LHCN-M2 (cell line): ENCODE measurements around the gene KCP. TPM values are rescaled to one million over a fixed set of nuclear protein-coding genes. Genes with fewer than 3 reads are reported as not detected.
"Not testable (repeated sequence)": the region's sequence is repeated elsewhere in the genome, so short reads cannot be mapped to it uniquely, and the experiment has no call there.

Experiments used
- DNase-seq: peaks from one replicate; pipeline ENCODE4 v3.0.0-alpha.2; 2012; ENCODE audit warnings: low read depth
- total RNA-seq: library from RNA; depleted of rRNA; stranded (reverse); fragments of >200 nt; gene quantifications from 2 replicates; pipeline ENCODE4 v1.2.3, GENCODE V29; 2014

Gene KCP
- total RNA-seq, 1 experiment from 2014 or later: not detected

DNA sequence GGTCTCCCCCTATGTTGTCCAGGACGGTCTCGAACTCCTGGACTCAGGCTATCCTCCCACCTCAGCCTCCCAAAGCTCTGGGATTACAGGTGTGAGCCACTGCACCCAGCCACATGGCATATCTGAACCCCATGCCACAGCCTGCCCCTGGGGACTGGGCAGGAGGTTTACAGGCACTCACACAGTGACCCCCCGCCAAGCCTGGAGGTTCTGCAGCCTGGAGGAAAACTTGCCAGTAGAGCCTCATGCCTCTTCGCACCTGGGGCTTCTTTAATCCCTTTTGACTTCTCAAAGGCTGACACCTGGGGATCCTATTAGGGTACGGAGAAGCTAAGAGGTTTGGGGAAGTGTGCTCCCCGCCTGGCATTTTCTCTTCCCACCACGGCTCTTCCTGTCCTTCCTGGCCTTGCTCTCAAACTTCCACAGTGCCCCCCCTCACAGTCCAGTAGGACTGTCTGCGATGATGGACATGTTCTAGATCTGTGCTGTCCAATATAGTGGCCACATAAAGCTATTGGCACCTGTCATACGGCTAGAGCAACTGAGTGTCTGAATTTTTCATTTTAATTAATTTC, 11.4 kb upstream of the KCP start:
- no peak for DNase-seq

DNA sequence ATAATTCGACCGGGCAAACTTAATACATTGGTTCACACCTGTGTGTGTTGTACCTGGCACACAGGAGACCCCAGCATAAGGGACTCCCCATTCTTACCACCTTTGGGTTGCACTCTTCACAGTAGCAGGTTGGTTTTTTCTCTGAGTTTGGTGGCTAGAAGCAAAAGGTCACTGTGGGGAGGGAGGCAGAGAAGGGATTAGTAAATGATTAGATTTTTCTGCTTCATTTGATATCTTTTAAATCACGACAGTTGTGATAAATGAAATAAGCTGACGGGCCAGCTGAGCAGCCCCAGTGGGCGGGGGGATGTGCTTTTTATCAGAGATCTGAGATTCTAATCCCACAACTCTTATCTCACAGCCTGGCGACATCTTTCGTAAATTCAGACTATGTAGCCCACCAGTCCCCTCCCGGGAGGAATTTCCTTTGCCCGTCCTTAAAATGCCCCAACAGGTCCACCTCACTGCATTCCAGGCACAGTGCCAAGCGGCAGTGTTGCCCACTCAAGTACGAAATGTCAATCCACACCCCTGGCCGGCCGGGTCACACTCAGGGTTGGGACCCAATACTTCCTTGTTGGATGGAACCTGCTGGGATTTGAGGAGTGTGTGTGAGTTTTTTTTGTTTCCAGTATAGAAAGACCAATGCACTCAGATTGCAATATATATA, 10.5 kb upstream of the KCP start:
- no peak for DNase-seq

DNA sequence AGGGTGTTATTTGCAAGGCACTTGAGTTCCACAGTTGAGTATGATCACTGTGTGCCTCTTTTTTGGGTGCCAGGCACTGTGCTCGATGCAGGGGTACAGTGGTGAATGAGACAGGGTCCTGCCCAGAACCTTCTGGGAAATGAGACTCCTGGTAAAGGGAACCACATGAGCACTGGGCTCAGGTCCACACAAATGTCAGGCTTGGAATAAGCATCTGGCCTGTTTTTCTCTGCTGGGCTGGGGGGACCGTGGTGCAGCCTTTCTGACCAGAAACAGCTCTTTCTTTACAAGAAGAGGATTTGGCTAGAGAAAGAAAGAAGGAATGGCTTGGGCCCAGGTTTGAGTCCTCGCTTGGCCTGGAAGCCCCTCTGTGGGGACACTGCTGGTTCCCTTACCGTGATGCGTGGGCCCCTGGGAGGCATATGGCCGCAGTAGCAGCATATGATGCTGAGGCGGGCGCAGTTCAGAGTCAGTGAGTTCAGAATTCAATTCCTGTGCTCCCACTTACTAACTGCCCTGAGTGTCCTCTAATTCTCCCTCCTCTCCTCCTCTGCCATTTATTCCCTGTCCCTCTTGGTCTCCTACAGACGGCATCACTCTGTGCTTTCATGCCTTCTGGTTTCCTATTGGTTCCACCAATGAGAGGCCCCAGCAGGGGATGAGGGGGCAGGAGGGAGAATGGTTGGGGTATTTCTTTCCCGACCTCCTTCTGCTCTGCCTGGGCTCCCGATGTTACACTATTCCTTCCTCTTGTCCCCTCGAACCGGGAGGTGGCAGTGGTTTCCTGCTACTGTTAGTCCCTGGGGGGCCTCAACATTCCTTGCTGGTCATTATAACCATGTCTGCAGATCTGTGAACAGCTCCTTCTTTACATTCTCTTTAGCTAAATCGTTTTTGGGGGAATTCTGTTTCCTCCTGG, 9.6 kb upstream of the KCP start:
- no peak for DNase-seq

DNA sequence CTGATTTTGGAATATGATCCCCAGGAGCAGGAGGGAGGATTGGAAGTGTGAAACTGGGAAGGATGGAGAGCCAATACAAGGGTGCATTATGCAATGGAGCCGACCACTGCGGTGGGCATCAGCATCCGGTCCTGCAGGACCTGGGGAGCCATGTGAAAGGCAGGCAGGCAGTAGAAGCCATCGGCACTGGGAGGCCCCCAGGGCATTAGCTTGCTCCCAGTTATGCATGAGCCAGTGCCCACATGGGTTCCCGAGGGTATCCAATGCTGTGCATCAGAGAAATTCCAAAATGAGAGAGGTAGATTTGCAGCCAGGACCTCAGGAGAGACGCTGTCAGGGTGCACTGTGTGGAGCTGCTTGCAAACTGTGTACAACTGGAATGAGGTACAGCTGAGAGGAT, 8.7 kb upstream of the KCP start:
- DNase-seq: no peak

DNA sequence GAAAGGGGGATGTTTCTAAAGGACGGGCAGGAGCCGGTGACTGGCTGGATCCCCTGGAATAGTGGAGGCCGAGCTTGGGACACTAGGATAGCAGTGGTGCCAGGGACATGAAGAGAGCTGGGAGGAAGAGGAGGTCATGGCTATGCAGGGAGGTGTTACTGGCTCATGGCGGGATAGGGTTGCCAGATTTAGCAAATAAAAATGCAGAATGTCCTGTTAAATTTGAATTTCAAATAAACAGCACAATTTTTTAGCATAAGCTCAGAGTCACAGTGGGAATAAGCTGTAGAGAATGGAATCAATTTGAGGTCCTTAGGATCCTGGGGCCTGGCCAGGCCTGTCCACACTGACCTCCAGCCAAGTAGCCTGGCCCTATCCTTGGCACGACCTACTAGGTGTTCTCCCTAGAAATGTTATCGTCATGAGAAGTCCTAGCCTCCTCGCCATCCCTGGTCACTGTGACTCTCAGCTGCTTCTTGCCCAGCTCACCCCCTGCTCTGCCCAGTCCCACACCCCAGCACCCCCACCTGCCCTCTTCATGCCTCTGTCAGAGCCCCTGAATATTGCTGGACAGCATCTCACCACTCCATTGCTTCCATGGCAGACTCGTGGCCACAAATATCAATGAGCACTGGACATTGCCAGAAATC, 7.6 kb upstream of the KCP start:
- DNase-seq: no peak

DNA sequence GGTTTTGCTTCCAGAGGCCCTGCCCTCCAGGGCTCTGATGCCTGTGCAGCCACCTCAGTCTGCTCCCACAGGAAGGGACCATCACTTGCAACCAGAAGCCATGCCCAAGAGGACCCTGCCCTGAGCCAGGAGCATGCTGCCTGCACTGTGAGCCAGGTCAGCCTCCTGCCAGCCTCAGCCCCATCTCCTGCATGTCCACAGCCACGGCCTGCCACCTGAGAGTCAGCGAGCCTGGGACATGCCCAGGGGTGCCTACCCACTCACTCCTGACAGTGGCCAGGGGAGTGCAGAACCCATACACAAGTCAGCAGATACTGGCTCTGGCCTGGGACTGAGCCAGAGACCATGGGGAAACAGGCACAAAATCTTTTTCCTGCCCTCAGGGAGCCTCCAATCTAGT, 6.6 kb upstream of the KCP start:
- DNase-seq: no peak

DNA sequence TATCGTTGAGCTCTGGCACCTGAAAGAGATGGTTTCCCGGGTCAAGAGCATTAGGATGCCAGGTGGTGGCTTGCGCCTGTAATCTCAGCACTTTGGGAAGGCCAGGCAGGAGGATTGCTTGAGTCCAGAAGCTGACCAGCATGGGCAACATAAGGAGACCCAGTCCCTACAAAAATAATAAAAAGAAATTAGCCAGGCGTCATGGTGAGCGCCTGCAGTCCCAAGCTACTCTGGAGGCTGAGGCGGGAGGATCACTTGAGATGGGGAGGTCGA, 6.1 kb upstream of the KCP start:
- no peak for DNase-seq

DNA sequence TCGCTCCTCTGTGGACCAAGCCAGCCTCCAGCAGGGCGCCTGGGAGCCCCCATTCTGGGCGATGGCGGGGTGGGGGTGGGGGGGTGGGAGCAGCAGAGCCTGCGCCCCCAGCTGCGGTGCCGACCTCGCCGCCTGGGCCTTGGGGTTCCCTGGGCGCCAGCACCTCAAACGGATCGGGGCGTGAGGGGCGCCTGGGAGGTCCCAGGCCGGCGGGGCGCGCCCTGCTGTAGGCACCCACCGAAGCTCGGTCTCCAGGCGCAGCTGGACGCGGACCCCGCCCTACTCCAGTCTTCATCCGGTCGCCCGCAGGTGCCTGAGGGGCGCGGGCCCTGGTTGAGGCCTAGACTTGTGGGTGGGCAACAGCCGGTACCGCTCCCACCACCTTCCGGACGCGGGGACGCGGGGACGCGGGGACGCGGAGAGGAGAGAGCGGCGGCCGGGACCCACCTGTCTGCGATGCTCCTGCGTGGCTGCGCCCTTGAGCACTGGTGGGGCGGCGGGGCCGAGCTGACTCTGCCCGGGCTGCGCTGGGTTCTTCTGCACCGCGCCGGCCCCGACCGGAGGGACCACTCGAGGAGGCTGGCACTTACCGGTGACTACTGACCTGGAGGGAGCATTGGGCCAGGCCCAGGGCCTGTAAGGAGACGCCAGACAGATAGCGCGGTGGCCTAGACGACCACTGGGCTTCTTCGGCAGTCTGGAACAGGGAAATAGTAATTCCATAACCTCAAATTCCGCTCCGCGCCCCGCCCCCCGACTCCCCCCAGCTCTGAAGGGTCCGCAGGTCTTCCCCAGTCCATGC, 5.5 kb upstream of the KCP start:
- no peak for DNase-seq

DNA sequence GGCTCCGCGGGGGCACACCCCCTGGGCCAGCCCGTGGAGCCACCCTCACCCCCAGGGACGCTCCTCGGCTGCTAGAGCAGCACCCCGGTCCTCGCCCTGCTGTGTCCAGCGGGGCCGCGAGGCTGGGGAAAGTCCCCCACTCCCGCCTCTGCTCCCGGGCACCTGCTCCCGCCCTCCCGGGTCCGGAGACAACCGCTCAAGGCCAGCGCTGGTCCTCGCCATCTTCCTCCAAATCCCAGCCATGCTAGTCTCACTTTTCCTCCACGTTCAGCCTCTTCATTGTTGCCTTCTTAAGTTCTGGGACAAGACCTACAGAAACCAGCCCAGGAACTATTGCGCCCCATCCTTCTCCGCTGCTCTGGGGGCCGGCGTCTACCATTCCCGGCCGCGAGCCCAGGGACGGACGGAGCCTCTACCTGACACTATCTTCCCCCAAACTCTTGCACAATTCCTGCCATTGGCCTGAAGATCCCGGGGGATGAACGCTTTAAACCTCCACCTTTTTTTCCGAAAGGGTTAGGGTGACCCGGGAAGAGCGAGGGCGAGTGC, 4.8 kb upstream of the KCP start:
- no peak for DNase-seq

DNA sequence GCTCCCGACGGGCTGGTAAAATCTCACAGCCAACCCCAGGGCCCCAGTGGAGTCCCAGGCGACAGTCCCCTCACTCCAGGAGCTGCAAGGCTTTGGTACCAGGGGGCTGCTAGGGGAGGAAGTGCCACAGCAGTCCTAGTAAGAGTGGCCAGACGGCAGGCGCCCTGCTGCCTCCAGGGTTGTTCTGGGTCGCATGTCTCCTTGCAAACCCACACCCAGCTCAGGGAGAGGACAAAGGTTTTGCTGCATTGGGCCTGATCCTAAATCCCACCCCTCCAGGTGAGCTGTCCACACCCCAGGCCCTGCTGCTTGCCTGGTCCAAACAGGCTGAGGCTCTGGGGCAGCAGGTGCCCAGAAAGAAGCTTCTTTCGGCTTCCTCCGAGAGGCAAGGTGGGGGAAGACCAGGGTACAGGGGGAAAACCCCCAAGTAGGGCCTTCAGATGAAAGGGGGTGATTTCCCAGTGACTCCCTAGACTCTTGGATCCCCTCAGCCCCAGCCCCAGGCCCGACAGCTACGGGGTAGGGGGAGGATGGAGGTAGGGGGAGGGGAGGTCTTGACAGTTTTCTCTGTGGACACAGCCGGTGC, 4.2 kb upstream of the KCP start:
- no peak for DNase-seq

DNA sequence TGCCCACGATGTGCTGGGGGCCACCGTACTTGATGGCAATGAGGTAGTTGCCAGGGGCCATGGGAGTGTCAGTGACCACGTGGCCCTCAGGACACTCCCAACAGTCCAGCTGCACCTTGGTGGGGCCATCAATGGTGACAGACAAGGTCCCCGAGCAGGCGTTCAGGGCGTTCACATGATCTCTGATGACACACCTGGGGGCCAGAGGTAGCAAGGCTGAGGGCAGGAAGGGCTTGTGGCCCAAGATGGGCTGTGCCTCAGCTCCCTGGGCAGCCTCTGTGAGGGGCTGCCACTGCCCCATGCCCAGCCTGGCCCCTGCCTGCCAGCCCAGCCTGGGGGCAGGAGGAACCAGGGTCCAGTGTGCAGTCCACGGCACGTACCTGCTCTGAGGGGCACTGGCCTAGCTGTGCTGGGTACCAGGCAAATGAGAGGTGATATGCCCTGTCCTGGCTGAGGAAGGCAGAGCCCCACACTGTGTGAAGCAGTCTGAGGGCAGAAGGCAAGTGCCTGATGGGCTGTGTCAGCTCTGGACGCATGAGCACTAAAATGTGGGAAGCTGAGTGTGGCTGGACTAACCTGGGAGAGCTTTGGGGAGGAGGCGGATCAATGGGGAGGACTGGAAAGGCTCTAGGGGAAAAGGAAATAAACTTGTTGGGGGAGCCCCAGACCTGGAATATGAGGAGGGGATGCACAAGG, 3.5 kb upstream of the KCP start:
- no peak for DNase-seq

DNA sequence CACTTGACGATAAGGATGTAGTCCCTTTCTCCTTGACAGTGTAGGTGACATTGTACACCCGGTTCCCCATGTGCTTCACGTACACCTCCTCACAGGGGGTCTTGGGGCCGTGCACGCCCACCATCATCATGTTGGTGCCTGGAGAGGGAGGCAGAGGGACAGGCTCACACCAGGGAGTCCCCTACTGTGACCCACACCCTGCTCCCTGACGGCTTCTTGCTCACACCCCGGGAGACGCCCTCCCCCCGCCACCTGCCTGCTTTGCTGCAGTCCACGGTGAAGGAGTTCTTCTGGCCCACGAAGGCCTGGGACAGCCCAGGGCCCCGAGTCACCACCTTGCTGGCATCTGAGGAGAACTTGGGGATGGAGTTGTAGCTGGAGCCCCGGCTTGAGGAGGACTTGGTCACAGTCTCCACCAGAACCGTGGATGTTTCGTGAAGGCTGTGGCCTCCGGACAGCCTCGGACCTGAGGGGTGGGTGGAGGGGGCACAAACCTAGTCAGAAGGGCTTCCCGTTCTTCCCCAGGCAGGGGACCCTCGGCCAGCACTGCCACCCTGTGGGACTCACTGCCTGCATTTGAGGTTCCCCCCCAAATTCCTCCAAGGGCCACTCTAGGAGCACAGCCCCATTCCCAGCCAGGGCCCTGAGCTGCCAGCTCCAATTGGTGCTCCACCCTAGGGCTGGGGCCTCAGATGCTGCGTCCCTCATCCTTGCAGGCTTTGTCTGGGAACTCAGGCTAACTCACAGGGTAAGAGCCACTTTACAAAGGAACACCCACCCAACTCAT, 2.4 kb upstream of the KCP start:
- not testable (repeated sequence) for DNase-seq

DNA sequence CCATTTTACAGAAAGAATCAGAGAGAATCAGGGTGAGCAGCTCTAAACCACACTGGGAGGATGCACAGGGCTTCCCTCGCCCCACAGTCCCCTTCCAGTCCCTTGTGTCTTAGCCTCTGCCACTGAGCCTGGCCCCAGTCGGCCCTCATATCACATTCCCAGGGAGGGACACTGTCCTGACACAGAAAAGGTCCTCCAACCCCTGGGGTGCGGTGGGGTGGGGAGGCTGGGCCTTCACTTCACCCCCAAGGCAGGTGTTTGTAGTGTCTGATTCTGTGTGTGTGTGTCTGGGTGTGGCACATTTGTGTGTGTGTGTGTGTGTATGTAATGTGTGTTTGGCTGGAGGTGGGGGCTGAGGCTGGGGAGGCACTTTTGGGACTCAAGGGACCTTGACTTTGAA, 1.8 kb upstream of the KCP start:
- DNase-seq: no peak

DNA sequence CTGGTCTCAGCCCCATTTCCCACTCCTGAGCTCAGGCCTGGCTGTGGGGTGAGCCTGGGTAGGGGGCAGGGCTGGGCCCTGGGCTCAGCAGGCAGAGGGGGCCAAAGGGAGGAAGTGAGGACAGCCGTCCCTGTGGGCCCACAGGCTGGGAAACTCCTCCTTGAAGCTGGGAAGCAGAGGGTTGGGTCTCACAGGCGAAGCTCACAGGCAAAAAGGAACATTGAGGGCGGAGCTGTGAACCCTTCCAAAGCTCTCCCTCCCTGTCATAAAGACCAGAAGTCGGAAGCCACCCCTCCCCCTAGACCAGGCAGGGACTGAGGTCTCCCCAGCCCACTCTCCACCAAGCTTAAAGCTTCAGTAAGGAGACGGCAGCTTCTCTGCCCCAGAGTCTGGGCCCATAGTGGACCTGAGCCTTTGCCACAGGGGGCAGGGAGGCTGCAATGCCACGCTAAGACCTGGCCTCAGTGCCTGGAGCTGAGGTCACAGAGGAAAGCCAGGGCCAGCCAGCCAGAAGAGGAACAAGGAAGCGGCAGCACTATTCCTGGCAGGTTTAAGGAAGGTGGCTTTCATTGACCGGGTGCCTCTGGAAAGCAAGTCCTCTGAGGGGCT, 1.0 kb upstream of the KCP start:
- DNase-seq: no peak

DNA sequence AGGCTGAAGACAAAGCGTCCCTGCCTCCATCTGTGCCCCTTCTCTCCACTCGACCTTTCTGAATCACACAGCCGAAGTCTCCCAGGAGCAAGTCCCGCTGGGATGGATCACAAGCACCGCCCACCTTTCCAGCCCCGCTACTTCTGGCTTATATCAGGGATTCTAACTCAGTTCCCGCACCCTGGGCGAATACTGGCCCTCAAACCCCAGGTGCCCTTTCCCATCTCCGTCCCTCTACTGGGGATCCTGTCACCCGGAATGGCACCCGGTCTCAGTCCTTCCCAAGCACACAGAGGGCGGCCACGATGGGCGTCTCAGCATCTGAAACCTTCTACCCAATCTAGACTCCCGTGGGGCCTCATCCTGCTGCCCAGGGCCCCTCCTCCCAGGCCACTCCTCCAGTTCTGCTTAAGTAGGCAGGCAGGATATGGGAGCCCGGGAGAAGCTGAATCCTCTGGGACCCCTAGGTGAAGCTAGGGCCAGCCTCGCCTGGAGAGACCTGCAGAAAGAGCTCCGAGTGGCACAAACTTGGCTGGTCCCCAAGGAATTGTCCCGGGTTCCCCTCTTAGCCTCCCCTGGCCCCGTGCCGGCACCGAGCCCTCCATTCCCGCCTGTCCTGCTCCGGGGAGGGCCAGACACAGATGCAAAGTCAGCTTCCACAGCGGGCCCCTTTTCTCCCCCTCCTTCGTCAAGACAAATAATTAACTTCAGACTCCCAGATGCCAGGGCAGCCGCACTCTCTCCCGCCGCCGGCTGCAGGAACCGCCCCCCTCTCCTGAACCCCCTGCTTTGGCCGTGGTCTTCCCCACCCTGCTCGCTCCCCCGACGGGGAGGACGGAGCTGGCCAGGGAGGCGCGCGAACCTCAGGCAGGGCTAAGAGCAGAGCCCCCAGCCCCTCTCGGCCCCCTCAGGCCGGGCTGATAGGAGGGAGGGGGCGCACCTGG, 612 bp downstream of the KCP start:
- no peak for DNase-seq

DNA sequence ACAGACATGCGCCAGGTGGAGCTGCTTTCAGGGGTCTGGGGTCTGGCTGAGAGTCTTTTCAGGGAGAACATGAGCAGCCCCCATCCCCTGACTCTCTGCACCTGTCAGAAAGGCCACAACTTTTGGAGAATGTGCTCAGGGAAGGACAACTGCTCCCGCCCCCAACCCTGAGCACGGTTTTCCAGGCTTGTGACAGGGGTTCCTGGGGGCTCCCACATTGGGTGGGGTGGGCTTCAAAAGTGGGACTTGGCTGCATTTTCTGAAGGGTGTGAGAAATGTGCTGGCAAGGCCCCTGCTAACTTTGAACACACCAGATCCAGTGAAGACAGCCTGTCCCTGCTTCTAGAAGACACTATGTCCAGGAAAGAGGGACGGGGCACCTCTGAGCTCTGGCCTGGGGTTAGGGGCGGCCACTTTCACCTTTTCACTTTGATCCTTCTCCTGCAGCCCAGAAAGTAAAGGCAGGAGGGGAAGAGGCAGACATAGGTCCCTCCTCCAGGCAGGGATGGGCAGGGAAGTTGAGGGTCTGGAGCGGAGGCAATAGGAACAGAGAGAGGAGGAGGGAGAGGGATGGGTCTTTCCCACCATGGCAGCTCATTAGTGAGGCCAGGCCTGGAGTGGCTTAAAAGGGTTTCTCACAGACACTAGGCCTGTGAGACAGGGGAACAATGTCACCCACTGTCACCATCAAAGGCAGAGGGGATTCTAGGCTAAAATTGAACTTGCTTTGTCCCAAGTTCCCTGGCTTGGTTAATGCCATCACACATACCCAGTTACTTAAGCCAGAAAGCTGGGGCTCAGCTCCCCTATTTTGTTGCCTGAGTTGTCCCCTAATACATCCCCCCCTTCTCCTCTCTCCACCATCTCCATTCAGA, 1.5 kb downstream of the KCP start:
- DNase-seq: no peak
